GM12878 (cell line): Measurements from ENCODE around the gene ZNF526. TPM values are rescaled to one million over a fixed set of nuclear protein-coding genes. Genes with fewer than 3 reads are reported as not detected.

Source experiments
- ATAC-seq: fragments of 200-7000 bp; cut with Tn5 transposase; 3 replicates; pipeline ENCODE4 v1.9.1; 2020; ENCODE audit warnings: mild to moderate bottlenecking, moderate library complexity
- BruUV-seq: library from RNA; stranded (reverse); fragments of 400-500 nt; replicated peaks from 2 replicates; lab custom pipeline; 2021; lab: Mats Ljungman, UMichigan
- CTCF ChIA-PET: fragments of 300-600 bp; sonication (Branson Sonifier 250); formaldehyde crosslinking; extraction: SDS; loops from one replicate; lab custom pipeline; 2021; ENCODE audit warnings: inconsistent platforms; lab: Yijun Ruan, JAX
- POLR2A ChIA-PET: fragments of 350-600 bp; formaldehyde crosslinking; extraction: SDS; loops from one replicate; lab custom pipeline; 2021; ENCODE audit warnings: inconsistent platforms; lab: Charles Lee
- RAD21 ChIA-PET: fragments of 300-600 bp; sonication (Branson Sonifier 250); formaldehyde crosslinking; loops from one replicate; lab custom pipeline; 2023; ENCODE audit warnings: antibody characterized with exemption; ENCODE audit not compliant: unreplicated experiment; lab: Charles Lee
- SMC1A ChIA-PET: fragments of 300-600 bp; sonication (Branson Sonifier 250); formaldehyde crosslinking; loops from one replicate; lab custom pipeline; 2023; ENCODE audit not compliant: unreplicated experiment, uncharacterized antibody; lab: Charles Lee
- DNase-seq: peaks from one replicate; pipeline ENCODE4 v3.0.0-alpha.2; 2011; ENCODE audit warnings: low read depth, low spot score
- FAIRE-seq: peaks from 3 replicates; lab custom pipeline; 2011; peaks lifted over from hg19 to GRCh38; lab: Jason Lieb, UNC
- H2AFZ ChIP-seq: 2 replicates; pipeline ENCODE4 v1.6.0; 2011; ENCODE audit warnings: low read depth, low read length, control low read depth; ENCODE audit not compliant: control insufficient read depth
- H3K27ac ChIP-seq: 2 replicates; pipeline ENCODE4 v1.5.1; 2011; ENCODE audit warnings: control low read depth; ENCODE audit not compliant: control insufficient read depth, insufficient read depth
- H3K27me3 ChIP-seq, 2 experiments: replicated peaks in 1 of 2; 2 replicates each; pipeline versions ENCODE4 v1.6.0 to v1.6.1; 2011; ENCODE audit warnings: low read length in 1 of 2; ENCODE audit not compliant: control insufficient read depth in 2 of 2, insufficient read depth in 2 of 2
- H3K36me3 ChIP-seq, 2 experiments: 2 replicates each; pipeline ENCODE4 v1.5.1; 2011; ENCODE audit warnings: low read length in 1 of 2; ENCODE audit not compliant: control insufficient read depth in 2 of 2, insufficient read depth in 2 of 2
- H3K4me1 ChIP-seq: 2 replicates; pipeline ENCODE4 v1.6.1; 2011; ENCODE audit warnings: mild to moderate bottlenecking, low read length, moderate library complexity, mixed read lengths; ENCODE audit not compliant: control insufficient read depth, insufficient read depth
- H3K4me2 ChIP-seq: 2 replicates; pipeline ENCODE4 v1.6.0; 2011; ENCODE audit warnings: control low read depth; ENCODE audit not compliant: control insufficient read depth, insufficient read depth
- H3K4me3 ChIP-seq: fragments of 200-600 bp; sonication (generic); 2 replicates; pipeline ENCODE4 v1.5.1; 2016
- H3K79me2 ChIP-seq: 2 replicates; pipeline ENCODE4 v1.6.0; 2011; ENCODE audit warnings: low read length; ENCODE audit not compliant: control insufficient read depth, insufficient read depth
- H3K9ac ChIP-seq: 2 replicates; pipeline ENCODE4 v1.8.0; 2011; ENCODE audit warnings: low read length, control low read depth, mixed read lengths; ENCODE audit not compliant: control insufficient read depth, insufficient read depth
- H3K9me3 ChIP-seq: replicated peaks from 3 replicates; pipeline ENCODE4 v1.5.1; 2011; ENCODE audit warnings: mild to moderate bottlenecking, low read length; ENCODE audit not compliant: control insufficient read depth, insufficient read depth
- H4K20me1 ChIP-seq: 2 replicates; pipeline ENCODE4 v1.6.0; 2011; ENCODE audit not compliant: control insufficient read depth, insufficient read depth
- BCL3 ChIP-seq: IDR thresholded peaks from 2 replicates; pipeline ENCODE4 v1.6.1; 2011; ENCODE audit warnings: borderline replicate concordance, low read depth, mild to moderate bottlenecking, moderate library complexity, low read length; ENCODE audit not compliant: insufficient read depth, poor library complexity, severe bottlenecking
- BHLHE40 ChIP-seq, 2 experiments: fragments of 450-650 bp in 1 of 2; IDR thresholded peaks; 2 replicates each; pipeline ENCODE4 v1.6.1; 2011 to 2017; ENCODE audit warnings: low read depth in 2 of 2, borderline replicate concordance in 1 of 2, improper control_type of control experiment in 1 of 2, low read length in 1 of 2, mild to moderate bottlenecking in 1 of 2
- CEBPB ChIP-seq, 2 experiments: fragments of 150-350 bp in 1 of 2; IDR thresholded peaks; 2 replicates each; pipeline ENCODE4 v1.6.1; 2012 to 2014; ENCODE audit warnings: low read depth in 2 of 2, low read length in 2 of 2, borderline replicate concordance in 1 of 2, inconsistent platforms in 1 of 2
- CHD4 ChIP-seq: fragments of 200-600 bp; sonication (generic); IDR thresholded peaks from 2 replicates; pipeline ENCODE4 v1.6.1; 2016; ENCODE audit warnings: mild to moderate bottlenecking
- CREM ChIP-seq: IDR thresholded peaks from 2 replicates; pipeline ENCODE4 v1.6.1; 2014; ENCODE audit warnings: antibody characterized with exemption, low read depth
- CTCF ChIP-seq, 3 experiments: IDR thresholded peaks in 2 of 3; conservative IDR thresholded peaks in 1 of 3; 2 replicates each; pipeline ENCODE4 v1.5.1; 2011; ENCODE audit warnings: low read depth in 3 of 3, low read length in 3 of 3, mild to moderate bottlenecking in 3 of 3, control low read depth in 2 of 3, moderate library complexity in 2 of 3, inconsistent platforms in 1 of 3, mixed read lengths in 1 of 3; ENCODE audit not compliant: control insufficient read depth in 2 of 3, insufficient read depth in 1 of 3; ENCODE audit errors: extremely low read depth in 1 of 3
- HDAC2 ChIP-seq: fragments of 200-600 bp; sonication (generic); IDR thresholded peaks from 2 replicates; pipeline ENCODE4 v1.6.1; 2017
- LARP7 ChIP-seq: fragments of 450-650 bp; IDR thresholded peaks from 2 replicates; pipeline ENCODE4 v1.6.1; 2017; ENCODE audit warnings: mild to moderate bottlenecking
- NBN ChIP-seq: fragments of 450-650 bp; IDR thresholded peaks from 2 replicates; pipeline ENCODE4 v1.6.1; 2016
- NR2C1 ChIP-seq: fragments of 450-650 bp; IDR thresholded peaks from 2 replicates; pipeline ENCODE4 v1.6.1; 2017; ENCODE audit warnings: antibody characterized with exemption, mild to moderate bottlenecking, moderate library complexity
- PAX5 ChIP-seq: IDR thresholded peaks from 2 replicates; pipeline ENCODE4 v1.6.1; 2011; ENCODE audit warnings: low read depth, low read length, borderline replicate concordance
- POLR2AphosphoS2 ChIP-seq: IDR thresholded peaks from 2 replicates; pipeline ENCODE4 v1.6.1; 2011; ENCODE audit warnings: low read depth, mild to moderate bottlenecking, low read length, improper control_type of control experiment, moderate library complexity
- RAD51 ChIP-seq: fragments of 450-650 bp; IDR thresholded peaks from 2 replicates; pipeline ENCODE4 v1.6.1; 2016; ENCODE audit warnings: moderate library complexity, mild to moderate bottlenecking, inconsistent platforms
- STAT1 ChIP-seq: fragments of 450-650 bp; conservative IDR thresholded peaks from 2 replicates; pipeline ENCODE4 v1.6.1; 2014; ENCODE audit warnings: antibody characterized with exemption, mild to moderate bottlenecking
- TCF12 ChIP-seq: IDR thresholded peaks from 2 replicates; pipeline ENCODE4 v1.6.1; 2011; ENCODE audit warnings: low read depth, mild to moderate bottlenecking, low read length
- ZNF207 ChIP-seq: fragments of 450-650 bp; IDR thresholded peaks from 2 replicates; pipeline ENCODE4 v1.6.1; 2014; ENCODE audit warnings: antibody characterized with exemption, mild to moderate bottlenecking, borderline replicate concordance
- ZNF592 ChIP-seq: fragments of 450-650 bp; IDR thresholded peaks from 2 replicates; pipeline ENCODE4 v1.6.1; 2017; ENCODE audit warnings: mild to moderate bottlenecking, moderate library complexity
- WGBS: methylation state at CpG from one replicate; pipeline ENCODE4 v1.1.6; 2016; ENCODE audit warnings: low lambda C conversion rate; ENCODE audit not compliant: insufficient replicate concordance, insufficient coverage; ENCODE audit errors: missing lambda C conversion rate; 5-methylcytosine and 5-hydroxymethylcytosine counted together
- in situ Hi-C: fragments of 300-500 bp; cut with MboI; formaldehyde crosslinking; loops from 9 replicates; pipeline ENCODE4 v1.14.3; 2018; ENCODE audit warnings: mixed read lengths
- intact Hi-C: fragments of 100-400 bp; cut with micrococcal nuclease; formaldehyde crosslinking; loops from one replicate; pipeline ENCODE4 v1.14.2; 2022; ENCODE audit not compliant: unreplicated experiment
- polyA plus RNA-seq, 11 experiments: library from polyadenylated mRNA; depleted of rRNA in 4 of 11; unstranded in 6 of 11; stranded (reverse) in 5 of 11; fragments of >200 nt; fragmentation: Nextera tagmentation in 4 of 11; fragmentation: Illumina TruSeq in 1 of 11; extraction: Ambion mirVana in 4 of 11; extraction: Trizol in 1 of 11; gene quantifications; 1 replicate in 1 of 11; 2 replicates in 10 of 11; pipeline versions ENCODE4 v1.2.1 to v1.2.3, GENCODE V29; 2011 to 2016; ENCODE audit warnings: inconsistent platforms in 2 of 11, missing spikeins in 2 of 11, low read depth in 1 of 11
- total RNA-seq, 4 experiments: library from RNA; depleted of rRNA in 3 of 4; stranded (reverse); fragments of >200 nt in 3 of 4; fragmentation: Illumina TruSeq in 1 of 4; extraction: Trizol in 1 of 4; gene quantifications; 2 replicates each; pipeline versions ENCODE4 v1.2.1 to v1.2.3, GENCODE V29; 2013 to 2021
- TF ChIP-seq, protein P1 (sequence below): IDR thresholded peaks from 2 replicates; pipeline ENCODE4 v1.6.1; 2012; ENCODE audit warnings: low read depth, low read length, improper control_type of control experiment

ZNF526 gene
- total and polyA plus RNA-seq, 10 of the 15 experiments (the other 5 are each of a cell fraction or from before 2014, with no cell fraction given) = 1.8 to 18.3 (median 5.5) TPM

GRCh38 chr19:42204664-42205063 is 15.4 kb upstream of the ZNF526 start:
- no peak overlapping the region for H3K9ac ChIP-seq
- H4K20me1 ChIP-seq = no peaks in the 10 kb centered on the region
- ChIA-PET CTCF (no interaction called here), SMC1A (no interaction called here), RAD21 (no interaction called here), POLR2A (interaction anchor here (0.6 kb wide), 1 partner anchor 103 kb away, joined by 3 read pairs; no protein-coding TSS in a partner anchor)
- ATAC-seq (no peak), DNase-seq (no peak), FAIRE-seq (no peak)
- in situ Hi-C loops = no loop called here
- H3K27me3 ChIP-seq = no peaks in the 10 kb centered on the region
- H3K36me3 ChIP-seq = peaks cover 26 to 38% of the 10 kb centered on the region in 2 experiments
- H2AFZ ChIP-seq = no peak overlapping the region
- H3K79me2 ChIP-seq = peaks cover 9% of the 10 kb centered on the region
- no peak overlapping the region for H3K4me2 ChIP-seq
- intact Hi-C loops = no loop called here
- no peak overlapping the region for H3K27ac ChIP-seq
- no peaks in the 10 kb centered on the region for H3K9me3 ChIP-seq
- WGBS = 88% methylated on average over 5 of the region's 6 CpGs
- no TSS peak for BruUV-seq
- H3K4me1 ChIP-seq = peaks cover 35% of the 10 kb centered on the region
- H3K4me3 ChIP-seq = no peak overlapping the region
- no peak for TF ChIP-seq LARP7
- no peak for TF ChIP-seq POLR2AphosphoS2
- TF ChIP-seq, protein P1, sequence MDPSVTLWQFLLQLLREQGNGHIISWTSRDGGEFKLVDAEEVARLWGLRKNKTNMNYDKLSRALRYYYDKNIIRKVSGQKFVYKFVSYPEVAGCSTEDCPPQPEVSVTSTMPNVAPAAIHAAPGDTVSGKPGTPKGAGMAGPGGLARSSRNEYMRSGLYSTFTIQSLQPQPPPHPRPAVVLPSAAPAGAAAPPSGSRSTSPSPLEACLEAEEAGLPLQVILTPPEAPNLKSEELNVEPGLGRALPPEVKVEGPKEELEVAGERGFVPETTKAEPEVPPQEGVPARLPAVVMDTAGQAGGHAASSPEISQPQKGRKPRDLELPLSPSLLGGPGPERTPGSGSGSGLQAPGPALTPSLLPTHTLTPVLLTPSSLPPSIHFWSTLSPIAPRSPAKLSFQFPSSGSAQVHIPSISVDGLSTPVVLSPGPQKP = no peak
- TF ChIP-seq PAX5 = no peak
- TF ChIP-seq CEBPB (IDR thresholded peaks at IDR 0.05; ENCODE audit: borderline replicate concordance in 1 of 2, low read depth in 2 of 2, low read length in 2 of 2) = no peak
- no peak for TF ChIP-seq RAD51
- no peak for TF ChIP-seq NR2C1
- TF ChIP-seq BCL3 = no peak
- TF ChIP-seq CTCF (IDR thresholded peaks at IDR 0.05 in 2 of 3, conservative IDR thresholded peaks at IDR 0.05 in 1 of 3; ENCODE audit: control insufficient read depth in 2 of 3, extremely low read depth in 1 of 3, insufficient read depth in 1 of 3, low read depth in 3 of 3, low read length in 3 of 3) = no peak
- TF ChIP-seq TCF12 = no peak
- no peak for TF ChIP-seq NBN
- TF ChIP-seq HDAC2 = no peak
- no peak for TF ChIP-seq ZNF592
- no peak for TF ChIP-seq STAT1
- no peak for TF ChIP-seq BHLHE40 (IDR thresholded peaks at IDR 0.05; ENCODE audit: borderline replicate concordance in 1 of 2, low read depth in 2 of 2, low read length in 1 of 2)
- no peak for TF ChIP-seq CREM
- TF ChIP-seq ZNF207 = no peak
- TF ChIP-seq CHD4 = no peak
